ENCODE measurements around the gene CAMK2D. TPM values are rescaled to one million over a fixed set of nuclear protein-coding genes. Genes with fewer than 3 reads are reported as not detected.
A peak's percentile ranks its signal among the peaks of the same experiment; 100 is the strongest.

The CAMK2D gene
- polyA plus RNA-seq, 6 donors from 2014 or later = 75.5 to 84.9 (median 81.8) TPM

- peaks cover 16 to 24% of the 10 kb centered on the region in 2 donors for H3K36me3 Mint-ChIP-seq
- peaks cover 1 to 13% (median 7%) of the 10 kb centered on the region in 7 donors for H3K9me3 Mint-ChIP-seq
- H3K4me1 Mint-ChIP-seq = peaks cover 40 to 89% (median 69%) of the 10 kb centered on the region in 3 donors
- H3K4me3 Mint-ChIP-seq = peak overlapping the region in 2 of 8 donors; percentile 4 to 39
- ATAC-seq (ENCODE audit: low read depth in 2 of 2) (no peak), DNase-seq (no peak)
- peak overlapping the region in 4 of 6 donors; percentile 3 to 73 (median 36) for H3K27ac Mint-ChIP-seq
- no peaks in the 10 kb centered on the region for H3K27me3 Mint-ChIP-seq
Measured at GRCh38 chr4:113575401-113575800, 186.1 kb downstream of the CAMK2D start.

- DNase-seq = no peak
- Mint-ChIP-seq H3K4me1 (peaks cover 43 to 89% (median 71%) of the 10 kb centered on the region in 3 donors), H3K36me3 (peaks cover 20 to 22% of the 10 kb centered on the region in 2 donors), H3K9me3 (peaks cover 1 to 15% (median 7%) of the 10 kb centered on the region in 7 donors), H3K27ac (peak overlapping the region in 3 of 6 donors; percentile 2 to 63 (median 24)), H3K4me3 (peak overlapping the region in 1 of 8 donors; percentile 39), H3K27me3 (no peaks in the 10 kb centered on the region)
- peak in 1 of 2 donors; percentile 21 for ATAC-seq (ENCODE audit: low read depth in 2 of 2)
Measured at GRCh38 chr4:113574636-113575103, 186.9 kb downstream of the CAMK2D start.

GRCh38 chr4:113572620-113573019, 188.9 kb downstream of the CAMK2D start:
- H3K36me3 Mint-ChIP-seq = peaks cover 15 to 16% of the 10 kb centered on the region in 2 donors
- DNase-seq (no peak), ATAC-seq (ENCODE audit: low read depth in 2 of 2) (no peak)
- peak overlapping the region in 3 of 6 donors; percentile 29 to 58 (median 48) for H3K27ac Mint-ChIP-seq
- peaks cover 0 to 20% (median 7%) of the 10 kb centered on the region in 7 donors for H3K9me3 Mint-ChIP-seq
- H3K27me3 Mint-ChIP-seq = no peaks in the 10 kb centered on the region
- peaks cover 43 to 88% (median 67%) of the 10 kb centered on the region in 3 donors for H3K4me1 Mint-ChIP-seq
- peak overlapping the region in 4 of 8 donors; percentile 6 to 54 (median 40) for H3K4me3 Mint-ChIP-seq

GRCh38 chr4:113566015-113566795, 195.3 kb downstream of the CAMK2D start:
- H3K9me3 Mint-ChIP-seq = peaks cover 0 to 9% (median 0%) of the 10 kb centered on the region in 7 donors
- no peaks in the 10 kb centered on the region for H3K27me3 Mint-ChIP-seq
- no peak for ATAC-seq (ENCODE audit: low read depth in 2 of 2)
- peak overlapping the region; percentile 33 to 88 (median 58) for H3K4me3 Mint-ChIP-seq
- peaks cover 45 to 81% (median 75%) of the 10 kb centered on the region in 3 donors for H3K4me1 Mint-ChIP-seq
- DNase-seq = no peak
- H3K27ac Mint-ChIP-seq = peak overlapping the region; percentile 31 to 98 (median 91)
- H3K36me3 Mint-ChIP-seq = peaks cover 0 to 8% of the 10 kb centered on the region in 2 donors

- Mint-ChIP-seq H3K27me3 (no peaks in the 10 kb centered on the region), H3K4me1 (peaks cover 47 to 81% (median 76%) of the 10 kb centered on the region in 3 donors), H3K9me3 (peaks cover 0 to 9% (median 0%) of the 10 kb centered on the region in 7 donors), H3K4me3 (peak overlapping the region; percentile 68 to 88 (median 80)), H3K27ac (peak overlapping the region; percentile 69 to 98 (median 96)), H3K36me3 (peaks cover 0 to 10% of the 10 kb centered on the region in 2 donors)
- no peak for DNase-seq
- no peak for ATAC-seq (ENCODE audit: low read depth in 2 of 2)
Measured at GRCh38 chr4:113565702-113566012, 195.9 kb downstream of the CAMK2D start.

- ATAC-seq (ENCODE audit: low read depth in 2 of 2) = peak; percentile 61 to 65
- DNase-seq = peak; percentile 68
- Mint-ChIP-seq H3K4me1 (peaks cover 43 to 76% (median 69%) of the 10 kb centered on the region in 3 donors), H3K27ac (peak overlapping the region; percentile 69 to 98 (median 96)), H3K9me3 (peaks cover 0 to 5% (median 0%) of the 10 kb centered on the region in 7 donors), H3K4me3 (peak overlapping the region; percentile 68 to 88 (median 80)), H3K36me3 (peaks cover 0 to 5% of the 10 kb centered on the region in 2 donors), H3K27me3 (no peaks in the 10 kb centered on the region)
Measured at GRCh38 chr4:113564493-113564892, 197.0 kb downstream of the CAMK2D start.

- peak; percentile 14 to 22 for ATAC-seq (ENCODE audit: low read depth in 2 of 2)
- peak overlapping the region; percentile 68 to 88 (median 80) for H3K4me3 Mint-ChIP-seq
- H3K4me1 Mint-ChIP-seq = peaks cover 43 to 72% (median 65%) of the 10 kb centered on the region in 3 donors
- H3K27me3 Mint-ChIP-seq = no peaks in the 10 kb centered on the region
- H3K36me3 Mint-ChIP-seq = peaks cover 0 to 5% of the 10 kb centered on the region in 2 donors
- H3K9me3 Mint-ChIP-seq = peaks cover 0 to 4% (median 0%) of the 10 kb centered on the region in 7 donors
- DNase-seq = peak; percentile 27
- H3K27ac Mint-ChIP-seq = peak overlapping the region; percentile 69 to 98 (median 96)
Measured at GRCh38 chr4:113563691-113564378, 197.7 kb downstream of the CAMK2D start.

DNA sequence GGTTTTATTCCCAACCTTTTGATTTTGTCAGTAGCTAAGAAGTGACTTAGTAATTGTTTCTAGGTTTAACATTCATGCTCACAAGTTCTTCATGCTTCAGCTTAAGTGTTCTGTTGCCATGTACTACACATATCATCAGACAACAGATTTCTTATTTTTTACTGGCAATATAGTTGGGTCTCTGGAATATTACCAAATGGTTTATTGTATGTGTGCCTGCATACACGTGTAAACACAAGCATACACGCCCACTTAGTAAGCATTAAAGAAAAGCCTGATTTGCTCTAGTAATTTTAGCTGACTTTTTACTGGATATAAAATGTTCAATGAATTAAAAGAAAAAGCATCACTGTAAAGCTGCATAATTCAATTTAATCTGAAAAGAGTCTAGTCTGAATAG, 199.8 kb downstream of the CAMK2D start:
- H3K4me1 Mint-ChIP-seq = peaks cover 40 to 73% (median 60%) of the 10 kb centered on the region in 3 donors
- H3K4me3 Mint-ChIP-seq = no peak overlapping the region
- no peak for DNase-seq
- peak overlapping the region in 4 of 6 donors; percentile 30 to 86 (median 63) for H3K27ac Mint-ChIP-seq
- no peaks in the 10 kb centered on the region for H3K27me3 Mint-ChIP-seq
- ATAC-seq (ENCODE audit: low read depth in 2 of 2) = no peak
- H3K9me3 Mint-ChIP-seq = peaks cover 0 to 8% (median 0%) of the 10 kb centered on the region in 7 donors
- H3K36me3 Mint-ChIP-seq = peaks cover 0 to 5% of the 10 kb centered on the region in 2 donors

- Mint-ChIP-seq H3K36me3 (peaks cover 0 to 5% of the 10 kb centered on the region in 2 donors), H3K4me1 (peaks cover 40 to 73% (median 60%) of the 10 kb centered on the region in 3 donors), H3K9me3 (peaks cover 0 to 8% (median 0%) of the 10 kb centered on the region in 7 donors), H3K27me3 (no peaks in the 10 kb centered on the region), H3K4me3 (peak overlapping the region in 2 of 8 donors; percentile 26 to 36), H3K27ac (peak overlapping the region in 4 of 6 donors; percentile 31 to 86 (median 54))
- DNase-seq (no peak), ATAC-seq (ENCODE audit: low read depth in 2 of 2) (no peak)
Measured at GRCh38 chr4:113561092-113561491, 200.4 kb downstream of the CAMK2D start.

DNA sequence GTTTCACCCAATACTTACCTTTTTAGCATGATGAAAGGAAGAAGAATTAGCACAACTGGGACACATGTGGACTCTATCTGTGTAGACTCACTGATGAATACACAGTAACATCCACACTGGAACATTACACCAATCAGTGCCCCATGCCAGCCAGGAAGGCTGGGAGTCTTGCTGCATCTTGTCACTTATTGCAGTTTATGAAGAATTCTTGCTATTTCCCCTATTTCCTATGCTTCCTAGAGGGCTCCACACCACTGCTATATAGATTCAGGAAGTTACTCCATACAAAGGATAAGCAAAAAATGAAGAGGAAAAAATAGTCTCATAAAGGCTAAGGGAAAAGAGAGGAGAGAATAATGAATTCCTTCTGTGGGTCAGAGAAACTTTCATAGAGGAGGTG, 201.0 kb downstream of the CAMK2D start:
- peaks cover 0 to 5% of the 10 kb centered on the region in 2 donors for H3K36me3 Mint-ChIP-seq
- ATAC-seq (ENCODE audit: low read depth in 2 of 2) = no peak
- peaks cover 44 to 73% (median 62%) of the 10 kb centered on the region in 3 donors for H3K4me1 Mint-ChIP-seq
- DNase-seq = no peak
- H3K4me3 Mint-ChIP-seq = peak overlapping the region in 4 of 8 donors; percentile 11 to 66 (median 34)
- no peaks in the 10 kb centered on the region for H3K27me3 Mint-ChIP-seq
- H3K27ac Mint-ChIP-seq = peak overlapping the region in 5 of 6 donors; percentile 21 to 86 (median 46)
- H3K9me3 Mint-ChIP-seq = peaks cover 0 to 8% (median 0%) of the 10 kb centered on the region in 7 donors

GRCh38 chr4:113559947-113560346, 201.6 kb downstream of the CAMK2D start:
- no peaks in the 10 kb centered on the region for H3K27me3 Mint-ChIP-seq
- no peak for DNase-seq
- peak overlapping the region in 1 of 6 donors; percentile 86 for H3K27ac Mint-ChIP-seq
- peaks cover 0 to 8% (median 0%) of the 10 kb centered on the region in 7 donors for H3K9me3 Mint-ChIP-seq
- H3K4me3 Mint-ChIP-seq = peak overlapping the region in 2 of 8 donors; percentile 8 to 47
- H3K36me3 Mint-ChIP-seq = peaks cover 0 to 5% of the 10 kb centered on the region in 2 donors
- peaks cover 42 to 69% (median 60%) of the 10 kb centered on the region in 3 donors for H3K4me1 Mint-ChIP-seq
- ATAC-seq (ENCODE audit: low read depth in 2 of 2) = no peak

DNA sequence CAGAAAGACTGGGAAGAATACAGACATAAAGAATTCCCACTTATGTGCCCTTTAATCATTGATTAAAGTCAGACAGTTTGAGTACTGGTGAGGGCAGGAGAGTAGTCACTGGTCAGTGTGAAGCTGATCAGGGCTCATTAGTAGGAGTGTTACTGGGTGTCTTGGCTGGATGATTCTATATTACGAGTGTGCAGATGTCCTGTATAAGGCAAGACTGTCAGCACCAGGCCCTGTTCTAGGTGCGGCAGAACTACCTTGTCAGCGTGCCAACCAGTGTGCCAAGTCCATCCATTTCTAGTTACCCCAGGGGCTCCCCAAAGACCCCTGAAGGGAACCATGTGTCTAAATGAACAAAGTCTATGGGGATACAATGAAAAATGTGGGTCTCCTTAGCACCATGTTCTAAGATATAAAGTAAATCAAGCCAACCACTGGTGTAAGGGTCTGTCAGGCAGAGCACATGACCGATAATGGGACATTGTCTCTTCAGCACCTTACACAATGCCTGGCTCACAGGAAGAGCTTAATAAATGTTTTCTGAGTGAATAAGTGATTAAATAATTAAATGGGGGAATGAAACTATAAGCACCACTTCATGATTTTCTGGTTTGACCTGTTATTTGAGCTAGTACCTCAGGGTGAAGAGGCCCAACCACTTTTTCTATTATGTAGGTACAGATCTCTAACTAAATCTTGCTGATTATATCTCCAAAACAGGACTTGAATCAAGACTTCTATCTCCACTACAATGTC, 205.0 kb downstream of the CAMK2D start:
- DNase-seq (no peak), ATAC-seq (ENCODE audit: low read depth in 2 of 2) (no peak)
- peaks cover 27 to 47% (median 40%) of the 10 kb centered on the region in 3 donors for H3K4me1 Mint-ChIP-seq
- peaks cover 0 to 4% (median 0%) of the 10 kb centered on the region in 7 donors for H3K9me3 Mint-ChIP-seq
- no peaks in the 10 kb centered on the region for H3K27me3 Mint-ChIP-seq
- peak overlapping the region in 7 of 8 donors; percentile 31 to 69 (median 57) for H3K4me3 Mint-ChIP-seq
- peak overlapping the region in 5 of 6 donors; percentile 20 to 87 (median 51) for H3K27ac Mint-ChIP-seq
- peaks cover 0 to 9% of the 10 kb centered on the region in 2 donors for H3K36me3 Mint-ChIP-seq
